Smooth muscle cell (in vitro differentiated cells): Measurements from ENCODE around the gene FRMD8. TPM values are rescaled to one million over a fixed set of nuclear protein-coding genes. Genes with fewer than 3 reads are reported as not detected.

Source experiments
- DNase-seq: peaks from one replicate; lab custom pipeline; 2025; ENCODE audit not compliant: unreplicated experiment; lab: John Stamatoyannopoulos, UW
- H2AFZ ChIP-seq: fragments of 200-600 bp; sonication (generic); 2 replicates; pipeline ENCODE4 v1.6.0; 2016; ENCODE audit warnings: antibody characterized with exemption, low read depth, mild to moderate bottlenecking
- H3F3A ChIP-seq: fragments of 200-600 bp; sonication (generic); 2 replicates; pipeline ENCODE4 v1.6.0; 2017; ENCODE audit warnings: antibody characterized with exemption, low read depth
- H3K27ac ChIP-seq: fragments of 200-600 bp; sonication (generic); 2 replicates; pipeline ENCODE4 v1.5.1; 2016; ENCODE audit warnings: low read depth, mild to moderate bottlenecking
- H3K27me3 ChIP-seq: fragments of 200-600 bp; sonication (generic); 2 replicates; pipeline ENCODE4 v1.6.1; 2016; ENCODE audit warnings: low read depth, mild to moderate bottlenecking
- H3K36me3 ChIP-seq: fragments of 200-600 bp; sonication (generic); 2 replicates; pipeline ENCODE4 v1.5.1; 2016; ENCODE audit warnings: low read depth
- H3K4me1 ChIP-seq: fragments of 200-600 bp; sonication (generic); 2 replicates; pipeline ENCODE4 v1.5.1; 2016; ENCODE audit warnings: low read depth
- H3K4me2 ChIP-seq: fragments of 200-600 bp; sonication (generic); 2 replicates; pipeline ENCODE4 v1.6.0; 2016; ENCODE audit warnings: mild to moderate bottlenecking
- H3K4me3 ChIP-seq: fragments of 200-600 bp; sonication (generic); 2 replicates; pipeline ENCODE4 v1.5.1; 2016; ENCODE audit warnings: mild to moderate bottlenecking
- H3K79me2 ChIP-seq: fragments of 200-600 bp; sonication (generic); 2 replicates; pipeline ENCODE4 v1.6.0; 2016; ENCODE audit warnings: low read depth, mild to moderate bottlenecking
- H3K9ac ChIP-seq: fragments of 200-600 bp; sonication (generic); 2 replicates; pipeline ENCODE4 v1.6.0; 2016; ENCODE audit warnings: low read depth
- H3K9me3 ChIP-seq: fragments of 200-600 bp; sonication (generic); replicated peaks from 2 replicates; pipeline ENCODE4 v1.5.1; 2016; ENCODE audit warnings: low read depth
- H4K20me1 ChIP-seq: fragments of 200-600 bp; sonication (generic); 2 replicates; pipeline ENCODE4 v1.6.0; 2016; ENCODE audit warnings: low read depth
- WGBS: methylation state at CpG from one replicate; pipeline ENCODE4 v1.1.7; 2016; ENCODE audit warnings: low lambda C conversion rate; 5-methylcytosine and 5-hydroxymethylcytosine counted together
- polyA plus RNA-seq: library from polyadenylated mRNA; unstranded; fragments of >200 nt; fragmentation: Nextera tagmentation; extraction: Ambion mirVana; gene quantifications from 2 replicates; pipeline ENCODE4 v1.2.1, GENCODE V29; 2016
- total RNA-seq: library from RNA; depleted of rRNA; stranded (reverse); fragments of >200 nt; gene quantifications from 2 replicates; pipeline ENCODE4 v1.2.3, GENCODE V29; 2014
- TF ChIP-seq, protein P1 (sequence below): fragments of 200-600 bp; sonication (generic); IDR thresholded peaks from 2 replicates; pipeline ENCODE4 v1.5.1; 2017; ENCODE audit warnings: borderline replicate concordance, mild to moderate bottlenecking, antibody characterized with exemption; ENCODE audit not compliant: insufficient read depth, poor library complexity, severe bottlenecking

Gene FRMD8
- total and polyA plus RNA-seq, 2 experiments from 2014 or later = 16.7 to 37.8 TPM

DNA sequence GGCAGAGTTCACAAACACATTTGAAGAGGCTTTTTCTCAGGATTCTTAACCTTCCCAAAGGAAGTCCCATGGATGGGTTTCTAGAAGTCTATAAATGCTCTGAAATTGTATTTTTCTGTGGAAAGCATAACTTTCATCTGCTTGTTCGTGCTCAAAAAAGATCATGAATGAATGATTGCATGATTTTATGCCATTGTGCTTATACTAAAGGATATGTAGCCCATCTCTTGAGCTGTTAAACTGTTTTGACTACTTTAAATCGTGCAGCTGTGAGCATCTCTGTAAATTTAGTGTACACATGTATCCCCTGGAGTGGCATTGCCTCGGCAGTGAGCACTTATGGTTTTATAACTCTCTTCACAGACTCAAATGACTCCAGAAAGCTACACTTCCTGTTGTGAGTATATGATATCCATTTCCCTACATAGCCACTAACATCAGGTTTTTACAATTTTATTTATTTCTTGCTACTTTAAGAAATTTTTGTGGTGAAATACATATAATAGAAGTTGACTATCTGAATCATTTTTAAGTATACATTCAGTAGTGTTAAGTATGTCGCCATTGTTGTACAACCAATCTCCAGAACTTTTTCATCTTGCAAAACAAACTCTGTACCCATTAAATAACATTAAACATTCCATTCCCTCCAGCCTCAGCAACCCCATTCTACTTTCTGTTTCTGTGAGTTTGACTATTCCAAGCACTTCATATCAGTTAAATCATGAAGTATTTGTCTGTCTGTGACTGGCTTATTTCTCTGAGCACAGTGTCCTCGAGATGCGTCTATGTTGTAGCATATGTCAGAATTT is 44.2 kb downstream of the FRMD8 start:
- Histone ChIP-seq H3K4me1 (peaks cover 6% of the 10 kb centered on the region), H3K27ac (peak overlapping the region; percentile 100), H3K9ac (peak overlapping the region; percentile 35), H3F3A (peaks cover 79% of the 10 kb centered on the region), H3K4me2 (peak overlapping the region; percentile 99), H3K4me3 (peak overlapping the region; percentile 88), H3K9me3 (no peaks in the 10 kb centered on the region), H3K27me3 (no peaks in the 10 kb centered on the region), H4K20me1 (peaks cover 100% of the 10 kb centered on the region), H2AFZ (no peak overlapping the region), H3K36me3 (no peaks in the 10 kb centered on the region), H3K79me2 (peaks cover 100% of the 10 kb centered on the region)
- DNase-seq = no peak
- TF ChIP-seq, protein P1, sequence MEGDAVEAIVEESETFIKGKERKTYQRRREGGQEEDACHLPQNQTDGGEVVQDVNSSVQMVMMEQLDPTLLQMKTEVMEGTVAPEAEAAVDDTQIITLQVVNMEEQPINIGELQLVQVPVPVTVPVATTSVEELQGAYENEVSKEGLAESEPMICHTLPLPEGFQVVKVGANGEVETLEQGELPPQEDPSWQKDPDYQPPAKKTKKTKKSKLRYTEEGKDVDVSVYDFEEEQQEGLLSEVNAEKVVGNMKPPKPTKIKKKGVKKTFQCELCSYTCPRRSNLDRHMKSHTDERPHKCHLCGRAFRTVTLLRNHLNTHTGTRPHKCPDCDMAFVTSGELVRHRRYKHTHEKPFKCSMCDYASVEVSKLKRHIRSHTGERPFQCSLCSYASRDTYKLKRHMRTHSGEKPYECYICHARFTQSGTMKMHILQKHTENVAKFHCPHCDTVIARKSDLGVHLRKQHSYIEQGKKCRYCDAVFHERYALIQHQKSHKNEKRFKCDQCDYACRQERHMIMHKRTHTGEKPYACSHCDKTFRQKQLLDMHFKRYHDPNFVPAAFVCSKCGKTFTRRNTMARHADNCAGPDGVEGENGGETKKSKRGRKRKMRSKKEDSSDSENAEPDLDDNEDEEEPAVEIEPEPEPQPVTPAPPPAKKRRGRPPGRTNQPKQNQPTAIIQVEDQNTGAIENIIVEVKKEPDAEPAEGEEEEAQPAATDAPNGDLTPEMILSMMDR = no peak
- 68% methylated on average over 6 of the region's 6 CpGs for WGBS

DNA sequence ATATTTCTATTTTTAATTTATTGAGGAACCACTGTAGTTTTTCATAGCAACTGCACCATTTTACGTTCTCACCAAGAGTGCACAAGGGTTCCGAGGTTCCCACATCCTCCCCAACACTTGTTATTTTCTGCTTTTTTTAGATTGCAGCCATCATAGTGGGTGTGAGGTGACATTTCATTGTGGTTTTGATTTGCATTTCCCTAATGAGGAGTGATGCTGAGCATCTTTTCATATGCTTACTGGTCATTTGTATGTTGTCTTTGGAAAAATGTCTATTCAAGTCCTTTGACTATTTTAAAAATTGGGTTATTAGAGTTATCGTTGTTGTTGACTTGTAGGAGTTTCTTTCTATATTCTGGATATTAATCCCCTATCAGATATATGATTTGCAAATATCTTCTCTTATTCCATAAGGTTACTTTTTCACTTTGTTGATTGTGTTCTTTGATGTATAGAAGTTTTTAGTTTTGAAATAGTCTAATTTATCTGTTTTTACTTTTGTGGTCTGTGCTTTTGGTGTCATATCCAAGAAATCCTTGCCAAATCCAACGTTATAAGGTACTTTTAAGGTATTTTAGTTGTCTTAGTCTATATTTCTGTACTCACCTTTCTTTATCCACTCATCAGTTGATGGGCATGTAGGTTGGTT is 45.1 kb downstream of the FRMD8 start:
- H3K9ac ChIP-seq = no peak overlapping the region
- TF ChIP-seq, protein P1 = no peak
- peak overlapping the region; percentile 88 for H3K4me3 ChIP-seq
- H4K20me1 ChIP-seq = peaks cover 100% of the 10 kb centered on the region
- peaks cover 81% of the 10 kb centered on the region for H3F3A ChIP-seq
- H3K4me2 ChIP-seq = peak overlapping the region; percentile 99
- no peak for DNase-seq
- H3K4me1 ChIP-seq = peaks cover 4% of the 10 kb centered on the region
- H3K36me3 ChIP-seq = no peaks in the 10 kb centered on the region
- H3K27ac ChIP-seq = peak overlapping the region; percentile 100
- 62% methylated on average over 4 of the region's 4 CpGs for WGBS
- H3K79me2 ChIP-seq = peaks cover 100% of the 10 kb centered on the region
- H2AFZ ChIP-seq = no peak overlapping the region
- no peaks in the 10 kb centered on the region for H3K27me3 ChIP-seq
- H3K9me3 ChIP-seq = no peaks in the 10 kb centered on the region

DNA sequence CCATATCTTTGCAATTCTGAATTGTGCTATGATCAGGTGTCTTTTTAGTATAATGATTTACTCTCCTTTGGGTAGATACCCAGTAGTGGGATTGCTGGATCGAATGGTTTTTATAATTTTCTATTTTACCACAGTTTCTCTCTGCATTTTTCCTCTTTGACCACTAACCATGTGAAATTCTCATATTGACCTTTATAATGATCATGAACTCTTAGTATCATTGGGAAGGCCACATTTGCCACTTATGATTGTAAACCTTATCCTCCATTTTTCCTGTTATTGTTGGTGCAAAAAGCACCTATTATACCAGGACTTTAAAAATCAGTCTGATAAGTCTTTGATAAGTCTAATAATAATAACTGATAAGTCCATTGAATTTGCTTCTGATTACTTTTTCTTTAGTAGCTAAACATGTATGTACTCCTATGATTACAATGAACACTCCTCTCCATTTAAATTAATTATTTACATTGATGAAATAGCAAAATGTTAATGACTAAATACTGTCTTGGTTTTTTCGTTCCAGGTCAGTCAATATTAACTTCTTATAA is 45.7 kb downstream of the FRMD8 start:
- TF ChIP-seq, protein P1 = no peak
- 92% methylated on average over 2 of the region's 2 CpGs for WGBS
- no peak overlapping the region for H2AFZ ChIP-seq
- peaks cover 100% of the 10 kb centered on the region for H3K79me2 ChIP-seq
- H3K4me1 ChIP-seq = peaks cover 3% of the 10 kb centered on the region
- no peak overlapping the region for H3K9ac ChIP-seq
- H3K4me3 ChIP-seq = no peak overlapping the region
- DNase-seq = no peak
- H3K9me3 ChIP-seq = no peaks in the 10 kb centered on the region
- peaks cover 99% of the 10 kb centered on the region for H4K20me1 ChIP-seq
- H3K36me3 ChIP-seq = no peaks in the 10 kb centered on the region
- H3K27ac ChIP-seq = peak overlapping the region; percentile 100
- peaks cover 80% of the 10 kb centered on the region for H3F3A ChIP-seq
- peak overlapping the region; percentile 99 for H3K4me2 ChIP-seq
- no peaks in the 10 kb centered on the region for H3K27me3 ChIP-seq
